ENCODE data around the gene ANGEL1.

Gene ANGEL1

DNA sequence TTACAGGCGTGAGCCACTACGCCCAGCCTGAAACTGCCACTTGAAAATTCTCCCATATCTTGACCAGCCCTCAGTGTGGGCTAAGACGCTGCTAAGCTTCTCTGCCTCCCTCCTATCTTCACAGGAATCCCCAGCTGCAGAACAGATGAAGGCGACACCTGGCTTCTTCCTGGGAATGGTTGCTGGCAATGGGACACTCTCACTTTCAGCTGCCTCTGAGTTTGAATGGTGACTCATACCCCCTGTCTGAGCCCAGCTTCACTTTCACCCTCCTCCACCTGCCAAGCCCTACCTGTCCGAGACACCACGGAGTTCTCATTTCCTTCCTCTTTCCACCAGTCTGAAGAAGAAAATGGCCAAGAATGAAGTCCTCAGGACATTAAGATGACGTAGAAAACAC, 69.7 kb downstream of the ANGEL1 start:
- H4K20me1 ChIP-seq (ENCODE audit: insufficient read depth, low read length): no peaks in the 10 kb centered on the region
- no peaks in the 10 kb centered on the region for H3K79me2 ChIP-seq (ENCODE audit: insufficient read depth, low read length)
- TF ChIP-seq CTCF (IDR thresholded peaks at IDR 0.05; ENCODE audit: borderline replicate concordance, extremely low read depth, low read length, poor library complexity, severe bottlenecking): no peak
- TF ChIP-seq EZH2 (IDR thresholded peaks at IDR 0.05; ENCODE audit: borderline replicate concordance, low read depth, low read length, severe bottlenecking): no peak
- no peak for ATAC-seq (ENCODE audit: insufficient read depth, low read depth)
- H2AFZ ChIP-seq (ENCODE audit: low read depth, low read length): no peak overlapping the region
- peaks cover 16% of the 10 kb centered on the region for H3K9me3 ChIP-seq (ENCODE audit: insufficient read depth, low read length, severe bottlenecking)
- H3K4me3 ChIP-seq (ENCODE audit: low read depth in 1 of 2, low read length in 2 of 2): no peak overlapping the region
- H3K4me1 ChIP-seq (ENCODE audit: insufficient read depth, low read length): no peaks in the 10 kb centered on the region
- no peak overlapping the region for H3K27ac ChIP-seq (ENCODE audit: low read length)
- no peak for DNase-seq
- H3K36me3 ChIP-seq (ENCODE audit: insufficient read depth, low read length): no peaks in the 10 kb centered on the region
- H3K4me2 ChIP-seq (ENCODE audit: insufficient read depth, low read length): no peak overlapping the region
- no peak overlapping the region for H3K9ac ChIP-seq (ENCODE audit: low read depth, low read length)
- no peaks in the 10 kb centered on the region for H3K27me3 ChIP-seq (ENCODE audit: insufficient read depth, low read length, poor library complexity)

- Histone ChIP-seq H3K27me3 (ENCODE audit: insufficient read depth, low read length, poor library complexity) (no peaks in the 10 kb centered on the region), H3K79me2 (ENCODE audit: insufficient read depth, low read length) (no peaks in the 10 kb centered on the region), H3K27ac (ENCODE audit: low read length) (no peak overlapping the region), H3K9ac (ENCODE audit: low read depth, low read length) (no peak overlapping the region), H3K36me3 (ENCODE audit: insufficient read depth, low read length) (no peaks in the 10 kb centered on the region), H3K4me3 (ENCODE audit: low read depth in 1 of 2, low read length in 2 of 2) (no peak overlapping the region), H3K4me2 (ENCODE audit: insufficient read depth, low read length) (no peak overlapping the region), H3K9me3 (ENCODE audit: insufficient read depth, low read length, severe bottlenecking) (peaks cover 16% of the 10 kb centered on the region), H4K20me1 (ENCODE audit: insufficient read depth, low read length) (no peaks in the 10 kb centered on the region), H3K4me1 (ENCODE audit: insufficient read depth, low read length) (no peaks in the 10 kb centered on the region), H2AFZ (ENCODE audit: low read depth, low read length) (no peak overlapping the region)
- ATAC-seq (ENCODE audit: insufficient read depth, low read depth) (no peak), DNase-seq (no peak)
- TF ChIP-seq EZH2 (IDR thresholded peaks at IDR 0.05; ENCODE audit: borderline replicate concordance, low read depth, low read length, severe bottlenecking): no peak
- TF ChIP-seq CTCF (IDR thresholded peaks at IDR 0.05; ENCODE audit: borderline replicate concordance, extremely low read depth, low read length, poor library complexity, severe bottlenecking): no peak
Observed at GRCh38 chr14:76742185-76742584, 70.5 kb downstream of the ANGEL1 start.

DNA sequence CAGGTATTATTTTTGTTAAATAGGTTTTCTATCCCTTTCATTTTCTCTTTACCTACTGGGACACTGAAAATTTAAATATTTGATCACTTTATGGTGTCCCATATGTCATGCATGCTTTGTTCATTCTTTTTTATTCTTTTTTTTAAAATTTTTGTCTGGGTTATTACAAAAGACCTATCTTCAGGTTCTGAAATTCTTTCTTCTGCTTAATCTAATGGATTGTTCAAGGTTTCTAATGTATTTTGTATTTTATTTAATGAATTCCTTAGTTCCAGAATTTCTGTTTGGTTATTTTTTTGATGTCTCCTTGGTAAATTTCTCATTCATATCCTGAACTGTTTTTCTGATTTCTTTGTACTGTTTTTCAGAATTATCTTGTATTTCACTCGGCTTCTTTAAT, 71.6 kb downstream of the ANGEL1 start:
- Histone ChIP-seq H3K9ac (ENCODE audit: low read depth, low read length) (no peak overlapping the region), H3K4me3 (ENCODE audit: low read depth in 1 of 2, low read length in 2 of 2) (no peak overlapping the region), H3K27ac (ENCODE audit: low read length) (no peak overlapping the region), H3K4me2 (ENCODE audit: insufficient read depth, low read length) (no peak overlapping the region), H3K4me1 (ENCODE audit: insufficient read depth, low read length) (no peaks in the 10 kb centered on the region), H3K79me2 (ENCODE audit: insufficient read depth, low read length) (no peaks in the 10 kb centered on the region), H3K9me3 (ENCODE audit: insufficient read depth, low read length, severe bottlenecking) (peaks cover 16% of the 10 kb centered on the region), H2AFZ (ENCODE audit: low read depth, low read length) (no peak overlapping the region), H3K36me3 (ENCODE audit: insufficient read depth, low read length) (no peaks in the 10 kb centered on the region), H3K27me3 (ENCODE audit: insufficient read depth, low read length, poor library complexity) (no peaks in the 10 kb centered on the region), H4K20me1 (ENCODE audit: insufficient read depth, low read length) (no peaks in the 10 kb centered on the region)
- TF ChIP-seq CTCF (IDR thresholded peaks at IDR 0.05; ENCODE audit: borderline replicate concordance, extremely low read depth, low read length, poor library complexity, severe bottlenecking): no peak
- no peak for ATAC-seq (ENCODE audit: insufficient read depth, low read depth)
- DNase-seq: no peak

Data from DND-41 (cell line).